Naive thymus-derived CD8-positive, alpha-beta T cell (primary cell): ENCODE results near the gene LDLR. TPM values are rescaled to one million over a fixed set of nuclear protein-coding genes. Genes with fewer than 3 reads are reported as not detected.

Experiments
- ATAC-seq, 2 donors: fragments of 150-1000 bp; cut with Tn5 transposase in 1 of 2; sonication (Bioruptor Pico), chemical (Tn5 transposase) in 1 of 2; 1 replicate in 1 of 2; 2 replicates in 1 of 2; pipeline ENCODE4 v1.10.0; 2021; ENCODE audit warnings: mild to moderate bottlenecking in 2 of 2, moderate library complexity in 2 of 2
- POLR2A ChIA-PET: fragments of 350-600 bp; sonication (Branson Sonifier 250); formaldehyde crosslinking; loops from one replicate; lab custom pipeline; 2021; ENCODE audit warnings: antibody characterized with exemption; lab: Charles Lee
- DNase-seq, 10 donors: peaks; one replicate each; pipeline versions ENCODE4 v3.0.0 to v3.0.0-alpha.2; 2020 to 2022
- H3K27ac Mint-ChIP-seq, 10 donors: one replicate each; pipeline ENCODE4 v1.8.0; 2020 to 2022; ENCODE audit warnings: mild to moderate bottlenecking in 10 of 10, mixed read lengths in 10 of 10, moderate library complexity in 4 of 10, inconsistent platforms in 1 of 10
- H3K27me3 Mint-ChIP-seq, 5 donors: one replicate each; pipeline ENCODE4 v1.8.0; 2021 to 2022; ENCODE audit warnings: mixed read lengths in 5 of 5
- H3K36me3 Mint-ChIP-seq, 3 donors: one replicate each; pipeline ENCODE4 v1.8.0; 2020 to 2022; ENCODE audit warnings: mixed read lengths in 3 of 3, mild to moderate bottlenecking in 2 of 3, inconsistent platforms in 1 of 3
- H3K4me1 Mint-ChIP-seq, 4 donors: one replicate each; pipeline ENCODE4 v1.8.0; 2021 to 2022; ENCODE audit warnings: mixed read lengths in 4 of 4
- H3K4me3 Mint-ChIP-seq, 10 donors: one replicate each; pipeline ENCODE4 v1.8.0; 2020 to 2022; ENCODE audit warnings: mild to moderate bottlenecking in 10 of 10, mixed read lengths in 10 of 10, moderate library complexity in 6 of 10, inconsistent platforms in 1 of 10
- H3K9me3 Mint-ChIP-seq, 9 donors: one replicate each; pipeline ENCODE4 v1.8.0; 2020 to 2022; ENCODE audit warnings: mixed read lengths in 9 of 9, mild to moderate bottlenecking in 3 of 9, inconsistent platforms in 1 of 9, moderate library complexity in 1 of 9
- polyA plus RNA-seq, 3 donors: library from polyadenylated mRNA; unstranded; fragments of 300-500 nt; fragmentation: Illumina TruSeq; gene quantifications; one replicate each; pipeline ENCODE4 v1.2.3, GENCODE V29; 2021
- total RNA-seq, 8 experiments: library from RNA in 2 of 8; stranded (reverse) in 2 of 8; gene quantifications; one replicate each; pipeline ENCODE4 v1.2.3 and lab custom pipeline; 2021 to 2026

The LDLR gene
- total RNA-seq (10 to 100 TPM; 17.8 to 22.8 TPM), polyA plus RNA-seq (1 to 10 TPM; 3.2 to 7.7 (median 7.1) TPM), total RNA-seq (lab: John Stamatoyannopoulos, UW) (78.3 to 211 (median 147) reads per million in 6 experiments)

DNA sequence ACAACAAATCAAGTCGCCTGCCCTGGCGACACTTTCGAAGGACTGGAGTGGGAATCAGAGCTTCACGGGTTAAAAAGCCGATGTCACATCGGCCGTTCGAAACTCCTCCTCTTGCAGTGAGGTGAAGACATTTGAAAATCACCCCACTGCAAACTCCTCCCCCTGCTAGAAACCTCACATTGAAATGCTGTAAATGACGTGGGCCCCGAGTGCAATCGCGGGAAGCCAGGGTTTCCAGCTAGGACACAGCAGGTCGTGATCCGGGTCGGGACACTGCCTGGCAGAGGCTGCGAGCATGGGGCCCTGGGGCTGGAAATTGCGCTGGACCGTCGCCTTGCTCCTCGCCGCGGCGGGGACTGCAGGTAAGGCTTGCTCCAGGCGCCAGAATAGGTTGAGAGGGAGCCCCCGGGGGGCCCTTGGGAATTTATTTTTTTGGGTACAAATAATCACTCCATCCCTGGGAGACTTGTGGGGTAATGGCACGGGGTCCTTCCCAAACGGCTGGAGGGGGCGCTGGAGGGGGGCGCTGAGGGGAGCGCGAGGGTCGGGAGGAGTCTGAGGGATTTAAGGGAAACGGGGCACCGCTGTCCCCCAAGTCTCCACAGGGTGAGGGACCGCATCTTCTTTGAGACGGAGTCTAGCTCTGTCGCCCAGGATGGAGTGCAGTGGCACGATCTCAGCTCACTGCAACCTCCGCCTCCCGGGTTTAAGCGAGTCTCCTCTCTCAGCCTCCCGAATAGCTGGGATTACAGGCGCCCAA, at the start of gene LDLR:
TSS of gene LDLR (plus strand) at position 210 of the 760 bp plus-strand sequence. CDS start at position 296, 86 bp downstream.
- DNase-seq (peak; percentile 51 to 78 (median 70)), ATAC-seq (peak; percentile 20 to 41)
- peak within 1 kb of the TSS; percentile 82 to 91 (median 88) for H3K4me3 Mint-ChIP-seq
- POLR2A ChIA-PET: interaction anchor here (0.6 to 2.1 kb wide), 5 partner anchors 40 to 1593 kb away, joined by 3 to 11 read pairs (median 5); partner anchors contain the start of gene SMARCA4
- no peaks in the 10 kb centered on the region for H3K9me3 Mint-ChIP-seq
- H3K36me3 Mint-ChIP-seq: no peaks in the 10 kb centered on the region
- peaks cover 5 to 45% (median 31%) of the 10 kb centered on the region in 4 donors for H3K4me1 Mint-ChIP-seq
- H3K27ac Mint-ChIP-seq: peak within 1 kb of the TSS; percentile 87 to 98 (median 96)
- no peaks in the 10 kb centered on the region for H3K27me3 Mint-ChIP-seq

GRCh38 chr19:11041194-11041593, 48.1 kb upstream of the LDLR start:
- POLR2A ChIA-PET: no interaction called here
- Mint-ChIP-seq H3K27ac (peak overlapping the region in 1 of 10 donors; percentile 70), H3K36me3 (peaks cover 5 to 70% (median 8%) of the 10 kb centered on the region in 3 donors), H3K4me3 (no peak overlapping the region), H3K9me3 (no peaks in the 10 kb centered on the region), H3K4me1 (peaks cover 0 to 6% (median 2%) of the 10 kb centered on the region in 4 donors), H3K27me3 (no peaks in the 10 kb centered on the region)
- ATAC-seq: no peak
- DNase-seq: no peak

DNA sequence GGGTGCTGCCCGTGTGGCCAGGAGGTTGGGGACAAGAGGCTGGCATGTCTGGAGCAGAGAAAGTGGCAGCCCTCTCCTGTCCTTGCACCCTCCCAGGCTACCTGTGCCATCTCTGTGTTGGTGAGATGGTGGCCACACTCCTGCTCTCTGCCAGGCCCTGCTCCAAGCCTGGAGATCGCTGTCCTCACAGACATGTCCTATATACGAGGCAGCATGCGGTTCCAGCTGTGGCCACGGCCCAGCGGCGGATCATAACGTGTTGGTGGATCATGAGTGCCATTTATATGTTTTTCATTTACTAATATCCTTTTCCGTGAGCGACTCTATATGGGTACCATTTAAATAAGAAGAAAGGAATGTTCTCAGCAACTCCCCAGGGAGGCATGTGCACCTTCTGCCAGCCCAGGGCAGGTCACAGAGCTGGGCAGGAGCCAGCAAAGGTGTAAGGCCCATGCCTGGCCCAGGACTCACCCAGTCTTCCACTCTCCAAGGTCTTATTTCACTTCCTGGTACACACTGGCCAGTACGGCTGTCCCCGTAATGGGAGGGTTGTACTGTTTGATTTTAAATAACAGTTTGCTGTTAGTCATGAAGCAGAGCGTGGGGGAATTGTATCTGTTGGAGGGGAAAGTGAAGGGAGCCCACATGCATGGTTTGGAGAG, 47.2 kb upstream of the LDLR start:
- peaks cover 5 to 62% (median 8%) of the 10 kb centered on the region in 3 donors for H3K36me3 Mint-ChIP-seq
- H3K27ac Mint-ChIP-seq: peak overlapping the region in 8 of 10 donors; percentile 18 to 78 (median 42)
- H3K4me3 Mint-ChIP-seq: no peak overlapping the region
- no peak for DNase-seq
- ATAC-seq: no peak
- H3K9me3 Mint-ChIP-seq: no peaks in the 10 kb centered on the region
- no peaks in the 10 kb centered on the region for H3K27me3 Mint-ChIP-seq
- H3K4me1 Mint-ChIP-seq: peaks cover 2 to 11% (median 4%) of the 10 kb centered on the region in 4 donors
- POLR2A ChIA-PET: no interaction called here

- peaks cover 5 to 42% (median 5%) of the 10 kb centered on the region in 3 donors for H3K36me3 Mint-ChIP-seq
- H3K9me3 Mint-ChIP-seq: no peaks in the 10 kb centered on the region
- DNase-seq (no peak), ATAC-seq (no peak)
- H3K4me1 Mint-ChIP-seq: peaks cover 9 to 32% (median 17%) of the 10 kb centered on the region in 4 donors
- peak overlapping the region in 2 of 10 donors; percentile 54 to 74 for H3K27ac Mint-ChIP-seq
- no peaks in the 10 kb centered on the region for H3K27me3 Mint-ChIP-seq
- no peak overlapping the region for H3K4me3 Mint-ChIP-seq
- POLR2A ChIA-PET: interaction anchor here (1.2 kb wide), 1 partner anchor 50 kb away, joined by 3 read pairs; no protein-coding TSS in a partner anchor
Observed at GRCh38 chr19:11044431-11044830, 44.8 kb upstream of the LDLR start.

- Mint-ChIP-seq H3K27me3 (no peaks in the 10 kb centered on the region), H3K27ac (peak overlapping the region in 3 of 10 donors; percentile 43 to 80 (median 59)), H3K36me3 (peaks cover 5 to 42% (median 5%) of the 10 kb centered on the region in 3 donors), H3K9me3 (no peaks in the 10 kb centered on the region), H3K4me1 (peaks cover 10 to 43% (median 27%) of the 10 kb centered on the region in 4 donors), H3K4me3 (no peak overlapping the region)
- ATAC-seq (no peak), DNase-seq (no peak)
- POLR2A ChIA-PET: no interaction called here
Observed at GRCh38 chr19:11045536-11045935, 43.7 kb upstream of the LDLR start.

DNA sequence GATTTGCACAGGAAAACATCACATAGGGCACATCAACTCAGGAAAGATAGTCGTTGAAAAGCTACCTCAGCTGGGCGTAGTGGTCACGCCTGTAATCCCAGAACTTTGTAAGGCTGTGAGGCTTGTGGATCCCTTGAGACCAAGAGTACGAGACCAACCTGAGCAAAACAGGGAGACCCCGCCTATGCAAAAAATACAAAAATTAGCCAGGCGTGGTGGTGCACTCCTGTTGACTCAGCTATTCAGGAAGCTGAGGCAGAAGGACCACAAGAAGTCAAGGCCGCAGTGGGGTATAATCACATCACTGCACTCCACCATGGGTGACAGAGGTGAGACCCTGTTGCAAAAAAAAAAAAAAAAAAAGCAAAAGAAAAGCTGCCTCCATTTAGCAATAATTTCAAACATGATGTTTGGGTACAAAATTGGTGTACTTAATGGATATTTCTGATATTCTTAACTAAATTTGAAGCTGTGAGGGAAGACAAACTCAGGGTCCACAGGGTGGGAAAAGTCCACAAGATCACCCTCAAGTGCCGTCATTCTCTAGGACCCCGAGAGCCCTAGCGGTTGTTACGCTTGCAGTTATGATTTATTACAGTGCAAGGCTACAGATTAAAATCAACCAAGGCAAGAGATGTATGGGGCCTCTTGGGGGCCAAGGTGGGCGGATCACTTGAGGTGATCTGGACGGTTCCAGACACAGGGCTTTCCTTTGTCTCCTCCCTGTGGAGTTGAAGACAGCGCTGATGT, 42.5 kb upstream of the LDLR start:
- POLR2A ChIA-PET: interaction anchor here (0.5 to 0.7 kb wide), 4 partner anchors 8 to 160 kb away, joined by 3 to 5 read pairs (median 4); no protein-coding TSS in a partner anchor
- Mint-ChIP-seq H3K36me3 (peaks cover 3 to 29% (median 5%) of the 10 kb centered on the region in 3 donors), H3K4me3 (peak overlapping the region in 1 of 10 donors; percentile 29), H3K27me3 (no peaks in the 10 kb centered on the region), H3K9me3 (no peaks in the 10 kb centered on the region), H3K27ac (peak overlapping the region; percentile 8 to 82 (median 56)), H3K4me1 (peaks cover 14 to 52% (median 35%) of the 10 kb centered on the region in 4 donors)
- ATAC-seq (no peak), DNase-seq (no peak)

GRCh38 chr19:11047866-11048265, 41.4 kb upstream of the LDLR start:
- Mint-ChIP-seq H3K27ac (peak overlapping the region in 9 of 10 donors; percentile 67 to 97 (median 93)), H3K4me3 (peak overlapping the region in 1 of 10 donors; percentile 30), H3K36me3 (peaks cover 0 to 20% (median 5%) of the 10 kb centered on the region in 3 donors), H3K27me3 (no peaks in the 10 kb centered on the region), H3K4me1 (peaks cover 17 to 62% (median 45%) of the 10 kb centered on the region in 4 donors), H3K9me3 (no peaks in the 10 kb centered on the region)
- POLR2A ChIA-PET: interaction anchor here (0.7 kb wide), 1 partner anchor 37 kb away, joined by 3 read pairs; no protein-coding TSS in a partner anchor
- ATAC-seq (no peak), DNase-seq (no peak)

GRCh38 chr19:11050323-11051114, 38.7 kb upstream of the LDLR start:
- H3K27me3 Mint-ChIP-seq: no peaks in the 10 kb centered on the region
- peaks cover 17 to 69% (median 51%) of the 10 kb centered on the region in 4 donors for H3K4me1 Mint-ChIP-seq
- H3K4me3 Mint-ChIP-seq: peak overlapping the region in 6 of 10 donors; percentile 69 to 88 (median 84)
- POLR2A ChIA-PET: interaction anchor here (0.7 to 1.1 kb wide), 4 partner anchors 15 to 90 kb away, joined by 3 to 4 read pairs (median 4); partner anchors contain the start of gene SMARCA4
- peaks cover 0 to 2% (median 0%) of the 10 kb centered on the region in 3 donors for H3K36me3 Mint-ChIP-seq
- peak overlapping the region; percentile 79 to 97 (median 96) for H3K27ac Mint-ChIP-seq
- no peaks in the 10 kb centered on the region for H3K9me3 Mint-ChIP-seq
- no peak for DNase-seq
- ATAC-seq: no peak

GRCh38 chr19:11053817-11054195, 35.5 kb upstream of the LDLR start:
- POLR2A ChIA-PET: interaction anchor here (0.7 kb wide), 1 partner anchor 343 kb away, joined by 5 read pairs; no protein-coding TSS in a partner anchor
- Mint-ChIP-seq H3K4me1 (peaks cover 12 to 44% (median 39%) of the 10 kb centered on the region in 4 donors), H3K27ac (peak overlapping the region in 4 of 10 donors; percentile 6 to 68 (median 38)), H3K4me3 (no peak overlapping the region), H3K27me3 (no peaks in the 10 kb centered on the region), H3K9me3 (no peaks in the 10 kb centered on the region), H3K36me3 (peaks cover 0 to 3% (median 0%) of the 10 kb centered on the region in 3 donors)
- DNase-seq: no peak
- no peak for ATAC-seq

- Mint-ChIP-seq H3K4me1 (peaks cover 10 to 40% (median 35%) of the 10 kb centered on the region in 4 donors), H3K27ac (peak overlapping the region in 1 of 10 donors; percentile 51), H3K36me3 (peaks cover 0 to 4% (median 0%) of the 10 kb centered on the region in 3 donors)
Observed at GRCh38 chr19:11054200-11054599, 35.1 kb upstream of the LDLR start.

GRCh38 chr19:11054628-11055027, 34.6 kb upstream of the LDLR start:
- H3K27me3 Mint-ChIP-seq: no peaks in the 10 kb centered on the region
- peak overlapping the region in 3 of 10 donors; percentile 17 to 87 (median 62) for H3K27ac Mint-ChIP-seq
- peaks cover 0 to 7% (median 0%) of the 10 kb centered on the region in 3 donors for H3K36me3 Mint-ChIP-seq
- POLR2A ChIA-PET: no interaction called here
- peaks cover 7 to 36% (median 31%) of the 10 kb centered on the region in 4 donors for H3K4me1 Mint-ChIP-seq
- ATAC-seq (no peak), DNase-seq (no peak)
- H3K9me3 Mint-ChIP-seq: no peaks in the 10 kb centered on the region
- H3K4me3 Mint-ChIP-seq: no peak overlapping the region

More at GRCh38 chr19:11054200-11054599, 35.1 kb upstream of the LDLR start:
- H3K4me3 Mint-ChIP-seq: no peak overlapping the region
- POLR2A ChIA-PET: no interaction called here
- H3K27me3 Mint-ChIP-seq: no peaks in the 10 kb centered on the region
- no peaks in the 10 kb centered on the region for H3K9me3 Mint-ChIP-seq
- no peak for DNase-seq
- ATAC-seq: no peak
